ENCODE data around the gene S100PBP. TPM values are rescaled to one million over a fixed set of nuclear protein-coding genes. Genes with fewer than 3 reads are reported as not detected.

S100PBP gene
- total RNA-seq, 4 donors from 2014 or later: 14.9 to 24.1 (median 18.6) TPM

GRCh38 chr1:32907435-32907834 is 90.0 kb downstream of the S100PBP start:
- H3K27ac ChIP-seq (replicated peaks in 1 of 4): no peak overlapping the region
- no peaks in the 10 kb centered on the region for H3K27me3 ChIP-seq
- DNase-seq (ENCODE audit: extremely low spot score): no peak
- H3K4me3 ChIP-seq: no peak overlapping the region
- no peak for TF ChIP-seq POLR2AphosphoS5 (IDR thresholded peaks at IDR 0.05)
- no peak for TF ChIP-seq EP300 (IDR thresholded peaks at IDR 0.05)
- TF ChIP-seq, protein P1, sequence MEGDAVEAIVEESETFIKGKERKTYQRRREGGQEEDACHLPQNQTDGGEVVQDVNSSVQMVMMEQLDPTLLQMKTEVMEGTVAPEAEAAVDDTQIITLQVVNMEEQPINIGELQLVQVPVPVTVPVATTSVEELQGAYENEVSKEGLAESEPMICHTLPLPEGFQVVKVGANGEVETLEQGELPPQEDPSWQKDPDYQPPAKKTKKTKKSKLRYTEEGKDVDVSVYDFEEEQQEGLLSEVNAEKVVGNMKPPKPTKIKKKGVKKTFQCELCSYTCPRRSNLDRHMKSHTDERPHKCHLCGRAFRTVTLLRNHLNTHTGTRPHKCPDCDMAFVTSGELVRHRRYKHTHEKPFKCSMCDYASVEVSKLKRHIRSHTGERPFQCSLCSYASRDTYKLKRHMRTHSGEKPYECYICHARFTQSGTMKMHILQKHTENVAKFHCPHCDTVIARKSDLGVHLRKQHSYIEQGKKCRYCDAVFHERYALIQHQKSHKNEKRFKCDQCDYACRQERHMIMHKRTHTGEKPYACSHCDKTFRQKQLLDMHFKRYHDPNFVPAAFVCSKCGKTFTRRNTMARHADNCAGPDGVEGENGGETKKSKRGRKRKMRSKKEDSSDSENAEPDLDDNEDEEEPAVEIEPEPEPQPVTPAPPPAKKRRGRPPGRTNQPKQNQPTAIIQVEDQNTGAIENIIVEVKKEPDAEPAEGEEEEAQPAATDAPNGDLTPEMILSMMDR (IDR thresholded peaks at IDR 0.05): no peak
- no peak for TF ChIP-seq POLR2A (IDR thresholded peaks at IDR 0.05; ENCODE audit: low read depth)
- H3K4me1 ChIP-seq: no peaks in the 10 kb centered on the region
- intact Hi-C loops (cut with DNase I): no loop called here
- WGBS: 36% methylated on average over 4 of the region's 4 CpGs
- H3K9me3 ChIP-seq: no peaks in the 10 kb centered on the region
- H3K36me3 ChIP-seq: no peaks in the 10 kb centered on the region

Other genes with a start within 250 kb of the S100PBP start
- 10 to 100 TPM; 19.6 to 31.1 (median 25.8) TPM for gene ZBTB8OS, start 167.1 kb upstream of the S100PBP start, total RNA-seq
- gene RBBP4, start 166.4 kb upstream of the S100PBP start, total RNA-seq: 10 to 100 TPM; 83.0 to 98.8 (median 92.2) TPM
- gene SYNC, start 114.9 kb upstream of the S100PBP start, total RNA-seq: 100 to 1,000 TPM; 111 to 201 (median 153) TPM
- 10 to 100 TPM; 34.1 to 55.7 (median 38.8) TPM for gene YARS1, start 295 bp upstream of the S100PBP start, total RNA-seq
- gene FNDC5, start 53.3 kb downstream of the S100PBP start, total RNA-seq: 10 to 100 TPM in 2 of 4 donors, 1 to 10 TPM in 2; 5.5 to 17.0 (median 9.8) TPM
- gene HPCA, start 68.8 kb downstream of the S100PBP start, total RNA-seq: under 1 TPM in 1 of 4 donors, not detected in 3; 0.23 TPM
- gene TMEM54, start 83.7 kb downstream of the S100PBP start, total RNA-seq: 100 to 1,000 TPM in 3 of 4 donors, 10 to 100 TPM in 1; 64.6 to 132 (median 118) TPM
- 10 to 100 TPM; 16.2 to 32.3 (median 22.7) TPM for gene RNF19B, start 147.2 kb downstream of the S100PBP start, total RNA-seq
- 100 to 1,000 TPM in 1 of 4 donors, 10 to 100 TPM in 3; 70.2 to 108 (median 80.7) TPM for gene AK2, start 219.2 kb downstream of the S100PBP start, total RNA-seq

Measured in esophagus muscularis mucosa (tissue), 4 donors.